CD14-positive monocyte (primary cell): Measurements from ENCODE around the gene TCOF1. TPM values are rescaled to one million over a fixed set of nuclear protein-coding genes. Genes with fewer than 3 reads are reported as not detected.

Experiments used
- DNase-seq, 3 donors: peaks; one replicate each; pipeline ENCODE4 v3.0.0-alpha.2; 2011 to 2022
- H2AFZ ChIP-seq: 2 replicates; pipeline ENCODE4 v1.6.0; 2012; ENCODE audit warnings: mild to moderate bottlenecking, low read depth, low read length, inconsistent platforms; ENCODE audit not compliant: insufficient read depth, poor library complexity, severe bottlenecking
- H3K27ac ChIP-seq, 2 donors: 1 replicate in 1 of 2; 2 replicates in 1 of 2; pipeline ENCODE4 v1.5.1; 2012 to 2013; ENCODE audit warnings: low read length in 2 of 2, control low read depth in 1 of 2, inconsistent platforms in 1 of 2, low read depth in 1 of 2, mild to moderate bottlenecking in 1 of 2
- H3K27me3 ChIP-seq, 2 donors: one replicate each; pipeline versions ENCODE4 v1.6.0 to v1.6.1; 2011 to 2013; ENCODE audit warnings: low read length in 2 of 2; ENCODE audit not compliant: control insufficient read depth in 2 of 2, insufficient read depth in 2 of 2
- H3K36me3 ChIP-seq, 2 donors: replicated peaks in 1 of 2; 1 replicate in 1 of 2; 2 replicates in 1 of 2; pipeline versions ENCODE4 v1.5.1 to v1.6.1; 2012 to 2013; ENCODE audit warnings: low read length in 2 of 2, control low read depth in 1 of 2, inconsistent platforms in 1 of 2, mild to moderate bottlenecking in 1 of 2; ENCODE audit not compliant: insufficient read depth in 2 of 2, control insufficient read depth in 1 of 2
- H3K4me1 ChIP-seq, 2 donors: 1 replicate in 1 of 2; 2 replicates in 1 of 2; pipeline versions ENCODE4 v1.5.1 to v1.6.1; 2012 to 2013; ENCODE audit warnings: low read length in 2 of 2, control low read depth in 1 of 2, inconsistent platforms in 1 of 2, mild to moderate bottlenecking in 1 of 2, moderate library complexity in 1 of 2; ENCODE audit not compliant: insufficient read depth in 2 of 2, control insufficient read depth in 1 of 2
- H3K4me2 ChIP-seq: replicated peaks from 2 replicates; pipeline ENCODE3; 2012; ENCODE audit warnings: low read length, moderate library complexity, mild to moderate bottlenecking; ENCODE audit not compliant: poor library complexity, severe bottlenecking; ENCODE audit errors: extremely low read depth
- H3K4me3 ChIP-seq, 3 experiments: fragments of 200-600 bp in 1 of 3; sonication (generic) in 1 of 3; replicated peaks in 1 of 3; 1 replicate in 2 of 3; 2 replicates in 1 of 3; pipeline ENCODE4 v1.5.1; 2011 to 2013; ENCODE audit warnings: low read length in 3 of 3, mild to moderate bottlenecking in 3 of 3, control low read depth in 2 of 3, low read depth in 2 of 3, inconsistent platforms in 1 of 3, moderate library complexity in 1 of 3
- H3K79me2 ChIP-seq: 2 replicates; pipeline ENCODE4 v1.6.0; 2012; ENCODE audit warnings: mild to moderate bottlenecking, control low read depth, inconsistent platforms, low read length, moderate library complexity; ENCODE audit not compliant: insufficient read depth
- H3K9ac ChIP-seq: 2 replicates; pipeline ENCODE4 v1.6.0; 2017; ENCODE audit warnings: low read length, mild to moderate bottlenecking; ENCODE audit not compliant: insufficient read depth, poor library complexity, severe bottlenecking
- H3K9me3 ChIP-seq, 2 donors: replicated peaks in 1 of 2; 1 replicate in 1 of 2; 2 replicates in 1 of 2; pipeline versions ENCODE4 v1.5.1 to v1.6.1; 2012 to 2013; ENCODE audit warnings: low read length in 2 of 2, control low read depth in 1 of 2; ENCODE audit not compliant: control insufficient read depth in 1 of 2, insufficient read depth in 1 of 2
- H4K20me1 ChIP-seq: 2 replicates; pipeline ENCODE4 v1.6.0; 2012; ENCODE audit warnings: mild to moderate bottlenecking, low read length, control low read depth, moderate library complexity; ENCODE audit not compliant: insufficient read depth
- H3K27ac Mint-ChIP-seq, 7 donors: one replicate each; pipeline ENCODE4 v1.8.0; 2020; ENCODE audit warnings: mild to moderate bottlenecking in 7 of 7, mixed read lengths in 7 of 7, moderate library complexity in 6 of 7, inconsistent platforms in 2 of 7
- H3K27me3 Mint-ChIP-seq, 3 donors: one replicate each; pipeline ENCODE4 v1.8.0; 2021 to 2022; ENCODE audit warnings: low read depth in 3 of 3, mild to moderate bottlenecking in 3 of 3, mixed read lengths in 3 of 3, moderate library complexity in 3 of 3, inconsistent platforms in 1 of 3
- H3K36me3 Mint-ChIP-seq, 2 donors: one replicate each; pipeline ENCODE4 v1.8.0; 2020; ENCODE audit warnings: mixed read lengths in 2 of 2, inconsistent platforms in 1 of 2, mild to moderate bottlenecking in 1 of 2
- H3K4me1 Mint-ChIP-seq: one replicate; pipeline ENCODE4 v1.8.0; 2020; ENCODE audit warnings: mild to moderate bottlenecking, mixed read lengths
- H3K4me3 Mint-ChIP-seq, 2 donors: one replicate each; pipeline ENCODE4 v1.8.0; 2020; ENCODE audit warnings: mild to moderate bottlenecking in 2 of 2, mixed read lengths in 2 of 2, moderate library complexity in 1 of 2
- H3K9me3 Mint-ChIP-seq, 7 donors: one replicate each; pipeline ENCODE4 v1.8.0; 2020 to 2022; ENCODE audit warnings: mixed read lengths in 7 of 7, mild to moderate bottlenecking in 6 of 7, moderate library complexity in 6 of 7, inconsistent platforms in 2 of 7
- CTCF ChIP-seq: fragments of 200-600 bp; IDR thresholded peaks from one replicate; pipeline ENCODE4 v1.8.0; 2022; ENCODE audit warnings: antibody characterized with exemption, mild to moderate bottlenecking
- WGBS: methylation state at CpG from one replicate; pipeline ENCODE4 v1.1.5; 2013; ENCODE audit warnings: missing lambda C conversion rate; ENCODE audit not compliant: insufficient coverage; 5-methylcytosine and 5-hydroxymethylcytosine counted together
- intact Hi-C, 2 donors: fragments of 100-400 bp; cut with micrococcal nuclease; formaldehyde crosslinking; loops; one replicate each; pipeline versions ENCODE4 v1.15.0 to v1.15.1; 2023
- polyA plus RNA-seq, 3 donors: library from polyadenylated mRNA; depleted of rRNA in 1 of 3; unstranded in 2 of 3; stranded (reverse) in 1 of 3; fragments of 300-500 nt in 2 of 3; fragments of >200 nt in 1 of 3; fragmentation: Illumina TruSeq in 2 of 3; gene quantifications; 1 replicate in 2 of 3; 2 replicates in 1 of 3; pipeline ENCODE4 v1.2.3, GENCODE V29; 2012 to 2021

TCOF1 gene
- polyA plus RNA-seq, 3 donors = 1.4 to 18.0 (median 2.3) TPM

GRCh38 chr5:150446583-150446982 lies 89.1 kb downstream of the TCOF1 start:
- no peak overlapping the region for H3K4me3 ChIP-seq
- peaks cover 18% of the 10 kb centered on the region for H3K4me1 Mint-ChIP-seq
- H3K27me3 ChIP-seq = no peaks in the 10 kb centered on the region
- no peak overlapping the region for H3K4me3 Mint-ChIP-seq
- H3K9me3 Mint-ChIP-seq = peaks cover 0 to 2% (median 2%) of the 10 kb centered on the region in 7 donors
- no peak overlapping the region for H3K27ac ChIP-seq
- TF ChIP-seq CTCF = no peak
- H3K27ac Mint-ChIP-seq = peak overlapping the region in 2 of 7 donors; percentile 52 to 73
- H3K36me3 Mint-ChIP-seq = peaks cover 59 to 62% of the 10 kb centered on the region in 2 donors
- no peak overlapping the region for H2AFZ ChIP-seq
- DNase-seq = no peak
- intact Hi-C loops = loop anchor here (5.0 kb wide), 2 partner anchors 34 to 41 kb away; partner anchors contain the start of gene CD74 (in 2 of the 2)
- H3K36me3 ChIP-seq = peaks cover 46 to 53% of the 10 kb centered on the region in 2 donors
- WGBS = 93% methylated on average over 4 of the region's 6 CpGs
- peaks cover 42% of the 10 kb centered on the region for H3K79me2 ChIP-seq
- H3K9me3 ChIP-seq = no peaks in the 10 kb centered on the region
- H3K4me2 ChIP-seq = no peak overlapping the region
- H3K4me1 ChIP-seq = peaks cover 14 to 17% of the 10 kb centered on the region in 2 donors
- peaks cover 58% of the 10 kb centered on the region for H4K20me1 ChIP-seq
- no peaks in the 10 kb centered on the region for H3K27me3 Mint-ChIP-seq
- no peak overlapping the region for H3K9ac ChIP-seq

GRCh38 chr5:150447188-150447587 lies 89.7 kb downstream of the TCOF1 start:
- no peak for DNase-seq
- TF ChIP-seq CTCF = no peak
- Histone ChIP-seq H3K9ac (no peak overlapping the region), H4K20me1 (peaks cover 58% of the 10 kb centered on the region), H3K36me3 (peaks cover 46 to 53% of the 10 kb centered on the region in 2 donors), H3K27me3 (no peaks in the 10 kb centered on the region), H3K79me2 (peaks cover 42% of the 10 kb centered on the region), H3K27ac (peak overlapping the region in 1 of 2 donors; percentile 97), H2AFZ (no peak overlapping the region), H3K9me3 (no peaks in the 10 kb centered on the region), H3K4me2 (no peak overlapping the region), H3K4me1 (peaks cover 14 to 17% of the 10 kb centered on the region in 2 donors), H3K4me3 (no peak overlapping the region)
- peaks cover 18% of the 10 kb centered on the region for H3K4me1 Mint-ChIP-seq
- no peak overlapping the region for H3K4me3 Mint-ChIP-seq
- H3K27me3 Mint-ChIP-seq = no peaks in the 10 kb centered on the region
- H3K36me3 Mint-ChIP-seq = peaks cover 56% of the 10 kb centered on the region in 2 donors
- no CpG with 5 or more reads among the region's 6 CpGs for WGBS
- peak overlapping the region in 5 of 7 donors; percentile 2 to 100 (median 79) for H3K27ac Mint-ChIP-seq
- H3K9me3 Mint-ChIP-seq = peaks cover 0 to 2% (median 2%) of the 10 kb centered on the region in 7 donors
- intact Hi-C loops = loop anchor here (5.0 kb wide), 2 partner anchors 35 to 40 kb away; partner anchors contain the start of gene CD74 (in 2 of the 2)
